Neutrophil (primary cell): Measurements from ENCODE around the gene YBEY.

Experiments used
- H3K27ac ChIP-seq: fragments of 200-600 bp; sonication (generic); 2 replicates; pipeline ENCODE4 v1.5.1; 2016; ENCODE audit warnings: mild to moderate bottlenecking, moderate library complexity
- H3K27me3 ChIP-seq: fragments of 200-600 bp; sonication (generic); 2 replicates; pipeline ENCODE4 v1.6.0; 2016; ENCODE audit warnings: mild to moderate bottlenecking
- H3K36me3 ChIP-seq: fragments of 200-600 bp; sonication (generic); 2 replicates; pipeline ENCODE4 v1.5.1; 2017
- H3K4me1 ChIP-seq, 2 experiments: fragments of 200-600 bp in 1 of 2; sonication (generic) in 1 of 2; 1 replicate in 1 of 2; 2 replicates in 1 of 2; pipeline versions ENCODE4 v1.5.1 to v1.6.1; 2013 to 2016; ENCODE audit warnings: low read depth in 1 of 2, low read length in 1 of 2, mild to moderate bottlenecking in 1 of 2, moderate library complexity in 1 of 2; ENCODE audit not compliant: control insufficient read depth in 1 of 2, insufficient read depth in 1 of 2
- H3K4me3 ChIP-seq, 2 experiments: fragments of 200-600 bp in 1 of 2; sonication (generic) in 1 of 2; 1 replicate in 1 of 2; 2 replicates in 1 of 2; pipeline ENCODE4 v1.5.1; 2013 to 2016; ENCODE audit warnings: low read depth in 1 of 2, low read length in 1 of 2, mild to moderate bottlenecking in 1 of 2, moderate library complexity in 1 of 2
- H3K9me3 ChIP-seq: fragments of 200-600 bp; sonication (generic); 2 replicates; pipeline ENCODE4 v1.5.1; 2016
- CTCF ChIP-seq: fragments of 200-600 bp; sonication (generic); IDR thresholded peaks from 2 replicates; pipeline ENCODE4 v1.5.1; 2016; ENCODE audit warnings: antibody characterized with exemption

Gene YBEY

GRCh38 chr21:46295996-46296752 lies 10.0 kb downstream of the YBEY start:
- Histone ChIP-seq H3K27ac (no peak overlapping the region), H3K4me1 (peaks cover 8 to 14% of the 10 kb centered on the region in 2 experiments), H3K36me3 (peaks cover 26% of the 10 kb centered on the region), H3K9me3 (no peaks in the 10 kb centered on the region), H3K27me3 (peaks cover 41% of the 10 kb centered on the region), H3K4me3 (peak overlapping the region in 1 of 2 experiments; percentile 15)
- TF ChIP-seq CTCF: no peak

DNA sequence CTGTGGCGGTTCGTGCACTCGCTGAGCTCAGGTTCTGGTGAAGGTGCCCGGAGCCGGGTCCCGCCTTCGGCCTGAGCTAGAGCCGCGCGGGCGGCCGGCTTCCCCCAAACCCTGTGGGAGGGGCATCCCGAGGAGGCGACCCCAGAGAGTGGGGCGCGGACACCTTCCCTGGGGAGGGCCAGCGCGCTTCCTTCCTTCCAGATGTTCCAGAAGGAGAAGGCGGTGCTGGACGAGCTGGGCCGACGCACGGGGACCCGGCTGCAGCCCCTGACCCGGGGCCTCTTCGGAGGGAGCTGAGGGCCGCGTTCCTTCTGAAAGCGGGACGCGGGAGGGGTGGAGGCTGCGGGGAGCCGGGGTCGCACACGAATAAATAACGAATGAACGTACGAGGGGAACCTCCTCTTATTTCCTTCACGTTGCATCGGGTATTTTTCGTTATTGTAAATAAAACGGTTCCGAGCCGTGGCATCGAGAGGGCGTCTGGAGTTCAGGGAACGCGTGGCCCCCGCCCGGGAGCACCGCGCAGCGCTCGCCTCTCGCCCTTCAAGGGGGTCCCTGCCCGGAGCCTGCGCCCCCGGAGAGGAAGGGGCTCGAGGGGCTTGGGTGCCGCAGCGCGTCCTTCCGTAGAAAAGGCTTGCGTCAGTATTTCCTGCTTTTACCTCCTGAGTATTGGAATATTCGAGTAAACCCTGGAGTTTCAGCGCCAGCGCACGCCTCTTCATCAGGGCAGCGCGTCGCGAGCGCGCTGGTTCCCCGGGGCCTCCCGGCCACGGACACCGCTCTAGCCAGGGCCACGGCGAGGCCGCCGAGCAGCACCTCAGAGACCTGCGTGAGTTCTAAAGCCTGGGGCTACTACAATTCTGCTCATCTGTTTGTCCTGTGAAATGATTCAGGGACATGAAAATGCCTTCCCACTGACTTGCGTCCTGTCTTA lies 11.5 kb downstream of the YBEY start:
- H3K4me3 ChIP-seq: no peak overlapping the region
- H3K27ac ChIP-seq: no peak overlapping the region

DNA sequence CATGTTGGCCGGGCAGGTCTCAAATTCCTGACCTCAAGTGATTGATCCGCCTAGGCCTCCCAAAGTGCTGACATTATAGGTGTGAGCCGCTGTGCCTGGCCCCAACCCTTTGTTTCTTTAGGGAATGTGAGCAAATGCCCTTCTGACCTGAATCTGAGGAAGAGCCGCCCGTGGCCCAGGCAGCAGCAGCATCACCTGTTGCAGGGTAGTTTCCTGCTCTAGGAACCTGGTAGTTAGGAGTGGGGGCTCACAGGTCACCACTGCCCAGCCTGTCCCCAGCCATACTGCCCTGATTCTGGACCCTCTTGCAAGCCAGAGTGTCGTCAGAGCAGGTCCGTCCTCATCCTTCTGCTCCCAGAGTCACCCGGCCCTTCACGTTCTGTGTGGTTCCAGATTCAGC lies 13.0 kb downstream of the YBEY start:
- H3K27ac ChIP-seq: no peak overlapping the region
- H3K9me3 ChIP-seq: no peaks in the 10 kb centered on the region
- peaks cover 34% of the 10 kb centered on the region for H3K36me3 ChIP-seq
- TF ChIP-seq CTCF: no peak
- H3K27me3 ChIP-seq: peaks cover 41% of the 10 kb centered on the region
- H3K4me1 ChIP-seq: peaks cover 6 to 11% of the 10 kb centered on the region in 2 experiments
- H3K4me3 ChIP-seq: no peak overlapping the region

More for the DNA sequence above, 11.5 kb downstream of the YBEY start:
- Histone ChIP-seq H3K36me3 (peaks cover 32% of the 10 kb centered on the region), H3K27me3 (peaks cover 41% of the 10 kb centered on the region), H3K9me3 (no peaks in the 10 kb centered on the region), H3K4me1 (peaks cover 6 to 11% of the 10 kb centered on the region in 2 experiments)
- no peak for TF ChIP-seq CTCF

DNA sequence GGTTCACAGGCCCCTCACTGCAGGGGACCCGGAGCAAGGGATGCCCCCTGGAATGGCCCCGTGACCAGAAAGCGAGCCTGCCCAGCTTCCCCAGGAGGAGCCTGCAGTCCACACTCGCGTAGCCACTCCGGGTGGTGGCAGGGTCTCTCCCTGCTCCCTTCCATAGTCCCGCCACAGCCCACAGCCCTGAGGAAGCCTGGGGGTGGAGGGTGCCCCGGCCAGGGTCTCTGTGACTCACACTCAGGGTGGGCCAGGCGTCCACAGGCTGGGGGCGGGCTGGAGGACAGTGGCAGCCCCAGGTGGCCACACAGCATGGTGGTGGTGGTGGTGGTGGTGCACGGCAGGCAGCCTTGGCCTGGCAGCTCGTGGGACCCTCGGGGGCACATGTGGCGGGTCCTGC lies 15.6 kb downstream of the YBEY start:
- Histone ChIP-seq H3K27ac (no peak overlapping the region), H3K9me3 (no peaks in the 10 kb centered on the region), H3K4me3 (no peak overlapping the region), H3K4me1 (peaks cover 6 to 11% of the 10 kb centered on the region in 2 experiments), H3K36me3 (peaks cover 47% of the 10 kb centered on the region), H3K27me3 (peaks cover 19% of the 10 kb centered on the region)
- no peak for TF ChIP-seq CTCF

DNA sequence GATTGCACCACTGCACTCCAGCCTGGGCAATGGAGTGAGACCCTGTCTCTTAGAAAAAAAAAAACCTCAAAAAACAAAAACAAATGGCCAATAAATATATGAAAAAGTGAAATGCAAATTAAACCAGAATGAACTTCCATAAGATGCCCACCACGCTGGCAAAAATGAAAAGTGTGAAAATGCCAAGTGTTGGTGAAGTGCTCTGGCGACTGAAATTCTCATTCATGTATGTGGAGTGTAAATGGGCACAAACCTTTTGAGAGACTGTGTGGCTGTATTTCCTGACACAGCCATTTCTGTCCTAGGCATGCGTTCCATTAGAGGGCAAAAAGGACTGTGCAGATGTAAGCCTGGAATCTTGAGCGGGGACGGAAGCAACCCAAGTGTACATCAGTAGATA lies 18.3 kb downstream of the YBEY start:
- TF ChIP-seq CTCF: no peak
- H3K9me3 ChIP-seq: no peaks in the 10 kb centered on the region
- no peak overlapping the region for H3K4me3 ChIP-seq
- H3K4me1 ChIP-seq: no peaks in the 10 kb centered on the region
- peaks cover 64% of the 10 kb centered on the region for H3K36me3 ChIP-seq
- H3K27ac ChIP-seq: no peak overlapping the region
- no peaks in the 10 kb centered on the region for H3K27me3 ChIP-seq
